ENCODE data around the gene FOXP4.

The FOXP4 gene

DNA sequence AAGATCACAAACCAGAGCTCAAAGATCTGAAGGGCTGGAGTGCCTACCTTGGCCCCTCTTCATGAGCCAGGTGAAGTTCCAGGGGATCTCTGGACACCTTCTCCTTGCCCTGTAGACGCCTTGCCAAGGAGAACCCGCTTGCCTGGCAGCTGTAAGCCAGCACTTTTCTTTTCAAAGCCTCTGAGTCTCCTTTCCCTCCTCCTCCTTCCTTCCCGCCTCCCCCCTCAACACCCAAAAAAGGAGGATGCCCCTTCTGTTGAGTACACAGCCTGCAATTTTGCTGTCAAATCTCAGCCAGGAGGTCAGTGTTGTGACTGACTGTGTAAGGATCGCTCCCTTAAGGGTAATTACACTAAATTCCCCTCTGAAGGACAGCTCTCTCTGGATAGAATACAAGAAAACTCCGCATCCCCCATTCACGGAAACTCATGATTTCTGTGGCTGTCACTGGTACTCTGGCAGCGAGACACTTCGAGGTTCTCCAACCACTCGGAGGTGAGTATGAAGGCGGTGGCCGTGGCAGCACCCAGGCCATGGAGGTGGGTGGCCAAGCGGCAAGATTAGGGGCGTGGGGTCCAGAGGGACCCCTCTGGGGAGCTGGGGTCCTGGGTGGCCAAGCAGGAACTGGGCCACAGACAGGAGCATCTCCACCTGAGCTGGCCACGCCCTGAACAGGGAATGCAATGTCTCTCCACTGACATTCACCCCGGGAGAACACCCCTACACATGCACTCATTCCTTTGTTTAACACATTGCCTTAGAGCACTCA is 23.2 kb upstream of the FOXP4 start:
- DNase-seq: no peak

DNA sequence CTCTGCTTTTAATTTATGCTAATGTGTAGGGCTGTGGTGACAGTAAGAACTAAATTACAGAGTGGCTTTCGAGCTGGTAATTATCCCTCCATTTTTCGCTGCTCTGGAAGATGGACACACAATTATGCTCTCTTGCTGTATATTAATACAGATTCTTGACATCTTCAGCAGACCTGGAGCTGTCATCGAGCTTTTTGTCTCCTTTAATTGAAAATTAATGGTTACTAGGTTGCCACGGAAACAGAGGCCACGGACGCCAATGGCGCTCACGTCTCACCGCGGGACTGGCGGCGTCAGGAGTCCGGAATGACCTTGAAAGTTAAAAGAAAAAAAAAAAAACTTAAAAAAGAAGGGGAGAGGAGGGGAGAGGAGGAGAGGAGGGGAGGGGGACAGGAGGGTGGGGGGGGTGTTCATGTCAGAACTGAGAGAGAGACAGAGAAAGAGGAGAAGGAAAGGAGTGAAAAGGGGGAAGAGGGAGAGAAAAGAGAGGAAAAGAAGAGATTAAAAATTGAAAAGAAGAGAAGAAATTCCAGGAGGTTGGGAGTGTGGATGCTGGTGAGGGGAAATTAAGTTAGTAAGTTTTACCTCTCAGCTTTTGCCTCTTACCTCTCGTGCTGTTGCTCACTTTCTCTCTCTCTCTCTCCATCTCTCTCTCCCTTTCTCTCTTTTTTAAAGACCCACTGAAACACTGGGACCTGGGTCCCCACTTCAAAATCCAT is 22.1 kb upstream of the FOXP4 start:
- DNase-seq: no peak

DNA sequence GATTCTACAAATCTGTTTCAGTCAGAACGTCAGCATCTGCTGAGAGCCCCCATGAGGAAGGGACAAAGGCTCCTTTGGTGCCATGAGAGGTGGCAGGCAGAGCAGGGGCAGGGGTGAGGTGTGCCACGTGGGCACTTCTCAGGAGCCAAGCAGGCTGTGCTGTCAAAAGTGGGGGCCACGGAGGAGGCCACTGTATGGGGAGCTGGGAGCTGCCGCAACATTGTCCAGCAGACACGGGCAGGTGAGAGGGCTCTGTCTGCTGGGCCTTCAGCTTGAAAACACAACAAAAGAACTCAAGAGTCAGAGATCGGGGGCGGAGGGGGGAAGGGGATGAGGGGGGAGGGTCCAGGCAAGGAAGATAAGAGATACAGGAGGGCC is 21.6 kb upstream of the FOXP4 start:
- DNase-seq: no peak

DNA sequence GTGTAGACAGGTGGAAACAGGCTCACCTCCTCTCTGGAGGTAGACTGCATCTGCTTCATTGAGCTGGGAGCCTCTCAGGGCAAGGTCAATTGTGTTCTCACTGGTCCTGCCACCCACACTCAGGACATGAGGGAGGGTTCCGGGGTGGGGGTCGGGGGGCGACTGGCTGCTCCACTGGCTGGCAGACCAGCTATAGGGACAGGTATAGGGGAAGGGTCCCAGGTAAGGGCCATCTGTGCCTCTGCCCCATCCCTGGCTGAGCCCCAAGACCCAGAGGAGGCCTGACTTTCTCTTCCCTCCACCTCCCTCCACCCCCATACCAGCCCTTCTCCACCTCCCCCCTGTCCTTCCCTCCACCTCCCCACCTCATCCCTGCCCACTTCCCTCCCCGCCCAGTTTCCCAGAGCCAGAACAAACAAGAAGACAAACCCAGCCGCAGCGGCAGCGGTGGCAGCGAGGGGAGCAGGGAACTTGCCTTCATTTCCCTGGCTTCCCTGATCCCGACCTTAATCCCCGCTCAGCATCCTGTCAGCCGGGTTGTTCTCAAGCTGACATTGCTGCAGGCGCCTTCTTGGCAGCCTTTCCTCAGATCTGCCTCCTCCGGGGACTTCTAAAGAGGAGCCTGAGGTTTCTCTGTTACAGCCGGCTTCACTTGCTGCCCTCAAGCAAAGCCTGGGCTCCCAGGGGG is 18.3 kb upstream of the FOXP4 start:
- DNase-seq: no peak

DNA sequence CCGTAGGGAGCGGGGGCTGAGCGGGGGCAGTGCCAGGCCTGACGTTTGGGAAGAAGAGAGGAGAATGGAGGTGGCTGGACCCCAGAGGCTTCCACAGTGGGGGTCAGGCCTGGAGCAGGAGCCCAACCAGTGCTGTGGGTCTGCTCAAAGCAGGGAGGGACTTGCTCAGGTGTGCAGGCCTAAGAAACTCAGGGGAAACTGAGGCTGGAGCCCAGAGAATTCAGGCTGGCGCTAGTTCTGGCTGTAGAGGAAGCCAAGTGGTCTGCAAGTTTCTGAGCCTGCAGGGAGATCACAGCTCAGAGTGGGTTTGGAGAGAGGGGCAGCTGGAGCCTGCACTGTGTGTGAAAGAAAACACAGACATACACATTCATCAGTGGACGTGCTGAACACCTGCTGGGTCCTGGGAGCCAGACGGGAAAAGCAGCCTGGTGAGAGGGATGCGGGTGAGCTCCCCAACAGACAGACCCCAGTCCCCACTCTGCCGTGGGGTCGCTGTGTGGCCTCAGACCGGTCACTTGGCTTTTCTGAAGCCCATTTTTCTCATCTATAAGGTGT is 17.7 kb upstream of the FOXP4 start:
- no peak for DNase-seq

DNA sequence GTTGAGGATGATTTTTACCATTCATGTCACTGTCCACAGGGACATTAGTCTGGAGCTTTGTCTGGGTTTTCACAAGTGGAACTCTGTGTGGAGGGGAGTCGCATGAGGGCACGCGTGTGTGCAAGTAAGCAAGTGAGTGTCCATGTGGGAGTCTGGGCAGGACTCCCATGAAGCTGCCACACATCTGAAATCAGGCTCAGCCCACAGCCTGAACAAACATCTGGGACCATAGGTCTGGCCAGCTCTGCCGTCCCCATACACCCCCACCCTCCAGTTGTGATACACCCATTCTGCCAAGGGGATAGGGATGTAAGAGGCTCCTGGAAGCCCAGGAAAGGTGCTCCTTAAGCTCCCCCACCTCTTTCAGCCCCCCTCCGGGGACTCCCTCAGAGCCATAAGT is 17.1 kb upstream of the FOXP4 start:
- DNase-seq: no peak

DNA sequence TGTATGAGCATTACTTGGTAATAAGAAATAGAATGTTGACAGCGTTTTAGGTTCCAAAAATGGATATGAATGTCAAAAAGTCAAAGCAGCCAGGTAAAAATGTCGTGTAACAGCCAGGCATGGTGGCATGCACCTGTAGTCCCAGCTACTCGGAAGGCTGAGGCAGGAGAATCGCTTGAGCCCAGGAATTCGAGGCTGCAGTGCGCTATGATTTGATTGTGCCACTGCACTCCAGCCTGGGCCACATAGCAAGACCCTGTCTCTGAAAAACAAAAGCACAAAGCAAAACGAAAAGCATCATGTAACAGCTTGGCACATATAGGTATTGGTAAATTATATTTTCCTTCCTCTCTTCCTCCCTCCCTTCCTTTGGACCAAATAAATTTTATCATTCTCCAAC is 16.2 kb upstream of the FOXP4 start:
- DNase-seq: no peak

DNA sequence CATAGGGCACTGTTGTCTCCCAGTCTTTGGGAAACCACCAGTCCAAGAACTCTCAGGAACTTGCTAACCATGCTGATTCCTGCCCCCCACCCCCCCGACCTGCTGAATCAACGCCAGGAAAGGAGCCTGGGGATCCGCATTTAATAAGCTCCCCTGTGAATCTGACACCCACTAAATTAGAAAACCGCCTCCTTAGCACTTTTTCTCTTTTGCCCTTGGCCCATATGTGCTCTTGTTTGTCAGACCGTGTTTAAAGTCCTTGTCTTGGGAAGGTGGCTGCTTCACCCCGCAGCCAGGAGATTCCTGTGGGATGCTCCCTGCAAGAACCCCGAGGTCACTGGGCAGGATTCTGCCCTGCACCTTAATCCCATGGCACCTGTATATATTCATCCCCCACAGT is 15.7 kb upstream of the FOXP4 start:
- no peak for DNase-seq

DNA sequence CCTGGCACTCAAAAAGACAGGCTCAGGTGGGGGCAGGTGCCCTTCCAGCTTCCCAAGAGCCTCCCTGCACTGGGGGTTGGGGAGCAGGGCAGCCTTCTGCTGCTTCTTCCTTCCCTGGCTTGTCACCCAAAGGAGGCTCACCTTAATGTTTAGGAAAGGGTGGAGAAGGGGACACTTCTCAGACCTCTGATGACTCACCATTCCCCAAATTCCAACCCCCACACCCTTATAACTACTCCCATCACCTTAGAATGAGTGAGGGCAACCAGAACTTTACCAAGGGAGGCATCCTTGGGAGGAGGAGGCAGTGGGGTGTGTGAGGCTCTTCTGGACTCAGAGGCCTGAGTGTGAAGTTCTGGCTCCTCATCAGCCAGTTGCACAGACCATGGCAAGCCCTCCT is 15.2 kb upstream of the FOXP4 start:
- no peak for DNase-seq

DNA sequence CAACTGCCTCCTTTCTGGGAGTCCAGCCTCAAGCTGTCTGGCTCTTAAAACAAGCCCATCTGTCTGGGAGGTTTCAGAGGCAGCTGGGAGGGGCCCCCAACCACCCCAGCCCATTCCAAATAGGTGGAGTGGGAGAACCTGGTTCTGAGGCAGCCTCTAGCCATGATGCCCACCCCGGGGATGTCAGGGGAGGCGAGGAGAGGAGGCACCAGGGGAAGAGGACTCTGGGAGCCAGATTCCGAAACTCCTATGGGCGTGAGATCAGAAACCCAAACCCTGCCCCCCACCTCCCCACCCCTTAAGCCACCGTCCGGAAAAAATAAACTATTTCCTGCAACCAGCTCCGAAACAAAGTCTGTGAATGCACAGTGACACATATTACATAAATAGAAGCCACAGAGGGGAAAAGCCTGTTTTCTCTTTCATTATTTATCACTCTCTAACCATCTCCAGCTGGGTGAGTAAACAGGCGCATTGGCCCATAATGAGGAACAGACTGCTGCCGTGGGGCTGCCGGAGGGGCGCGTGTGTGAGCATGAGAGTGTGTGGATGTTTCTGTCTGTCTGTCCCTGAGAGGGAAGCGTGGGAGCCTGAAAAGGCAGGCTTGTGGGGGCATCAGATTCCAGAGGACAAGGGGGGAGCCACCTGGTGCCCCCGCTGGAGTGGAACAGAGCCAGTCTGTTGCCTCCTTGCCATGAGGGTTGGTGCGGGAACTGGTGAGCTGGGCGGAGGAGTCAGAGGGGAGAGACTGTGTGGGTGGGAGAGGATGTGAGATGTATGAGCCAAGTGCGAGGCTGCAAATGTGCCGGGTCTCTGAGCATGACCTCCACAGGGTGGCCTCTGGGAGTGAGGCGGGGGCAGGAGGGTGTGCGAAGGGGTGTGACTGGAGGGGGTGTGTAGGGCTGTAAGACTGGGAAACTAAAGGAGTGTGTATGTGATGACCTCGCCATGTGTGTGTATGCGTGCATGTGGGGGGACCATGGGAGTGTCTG is 14.3 kb upstream of the FOXP4 start:
- DNase-seq: no peak

DNA sequence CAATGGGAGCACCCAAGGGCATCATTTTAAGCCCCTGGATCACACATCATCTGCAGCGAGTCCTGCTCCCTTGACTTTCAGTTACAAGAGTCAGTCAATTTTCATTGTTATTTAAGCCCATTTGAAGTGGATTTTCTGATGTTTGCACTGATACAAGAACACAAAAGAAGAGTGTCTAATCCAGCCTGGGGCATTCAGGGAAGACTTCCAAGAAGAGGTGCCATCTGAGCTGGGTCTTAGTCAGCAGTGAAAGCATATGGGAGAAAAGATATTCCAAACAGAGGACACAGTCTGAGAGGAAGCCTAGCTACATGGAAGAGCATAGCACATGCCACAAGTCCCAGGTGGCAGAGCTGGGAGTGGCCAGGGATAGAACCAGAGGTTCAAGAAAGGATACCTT is 10.4 kb upstream of the FOXP4 start:
- DNase-seq: no peak

DNA sequence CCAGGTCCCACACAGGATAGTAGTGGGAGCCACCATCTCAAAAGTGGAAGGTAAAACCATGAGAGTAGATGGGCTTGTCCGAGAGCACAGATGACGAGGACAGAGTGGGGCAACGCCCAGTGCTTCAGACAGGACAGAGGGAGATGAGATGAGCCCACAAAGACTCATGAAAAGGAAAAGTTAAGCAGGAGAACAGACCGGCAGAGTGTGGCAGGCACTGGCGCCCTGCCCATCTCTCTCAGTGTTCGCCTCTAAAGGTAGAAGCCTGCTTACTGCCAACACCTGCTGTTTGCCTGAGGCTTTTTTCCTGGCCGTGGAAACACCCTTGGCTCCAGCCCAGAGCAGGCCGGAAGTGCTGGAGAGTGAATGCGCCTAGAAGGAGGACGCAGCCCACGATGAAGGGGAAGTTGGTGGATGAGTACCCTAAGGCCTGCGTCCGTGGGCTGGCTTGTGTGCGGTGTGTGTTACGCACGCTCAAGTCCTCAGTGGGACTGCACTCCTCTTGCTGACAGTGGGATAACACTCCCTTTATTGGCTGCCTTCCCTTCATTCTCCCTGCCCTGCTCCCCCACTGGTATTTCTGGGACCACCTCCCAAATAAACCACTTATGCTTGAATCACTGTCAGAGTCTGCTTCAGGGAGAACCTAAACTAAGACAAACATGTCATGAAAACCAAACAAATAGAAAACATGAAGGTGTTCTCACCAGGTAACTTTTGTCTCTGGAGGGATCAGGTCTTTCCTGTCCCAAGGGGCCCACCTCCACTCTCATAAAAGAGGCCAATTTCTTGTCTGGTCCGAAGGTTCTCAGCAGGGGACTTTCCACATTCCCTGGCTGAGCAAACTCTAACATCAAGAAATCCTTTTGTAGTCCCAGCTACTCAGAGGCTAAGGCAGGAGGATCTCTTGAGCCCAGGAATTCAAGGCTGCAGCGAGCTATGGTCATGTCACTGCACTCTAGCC is 9.1 kb upstream of the FOXP4 start:
- no peak for DNase-seq

DNA sequence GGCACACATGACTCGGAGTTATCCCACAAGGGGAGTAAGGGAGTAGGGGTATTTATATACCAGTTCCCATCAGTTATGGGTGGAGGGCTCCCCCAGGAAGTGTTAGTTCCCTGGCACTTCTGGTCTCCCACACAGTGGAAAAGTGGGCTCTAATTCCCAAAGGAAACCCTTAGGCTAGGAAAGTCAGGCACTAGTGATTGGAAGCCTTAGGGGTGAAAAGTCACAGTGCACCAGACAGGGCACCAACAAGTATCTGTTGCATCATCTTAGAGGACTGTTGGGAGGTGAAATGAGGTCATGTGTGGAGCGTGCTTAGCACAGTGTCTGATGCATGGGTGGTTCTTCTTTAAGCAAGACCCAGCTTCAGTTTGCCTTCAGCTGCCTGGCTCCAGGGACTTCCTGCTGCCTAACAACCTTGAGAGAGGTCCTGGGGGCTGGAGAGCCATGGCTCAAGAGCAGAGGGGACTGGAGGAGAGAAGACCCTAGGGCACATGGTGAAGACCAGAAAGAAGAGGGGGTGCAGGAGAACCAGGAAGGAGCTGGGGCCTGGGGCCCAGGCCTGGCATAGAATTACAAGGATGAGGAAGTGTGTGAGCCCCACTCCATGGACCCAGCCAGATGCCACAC is 7.5 kb upstream of the FOXP4 start:
- DNase-seq: no peak

DNA sequence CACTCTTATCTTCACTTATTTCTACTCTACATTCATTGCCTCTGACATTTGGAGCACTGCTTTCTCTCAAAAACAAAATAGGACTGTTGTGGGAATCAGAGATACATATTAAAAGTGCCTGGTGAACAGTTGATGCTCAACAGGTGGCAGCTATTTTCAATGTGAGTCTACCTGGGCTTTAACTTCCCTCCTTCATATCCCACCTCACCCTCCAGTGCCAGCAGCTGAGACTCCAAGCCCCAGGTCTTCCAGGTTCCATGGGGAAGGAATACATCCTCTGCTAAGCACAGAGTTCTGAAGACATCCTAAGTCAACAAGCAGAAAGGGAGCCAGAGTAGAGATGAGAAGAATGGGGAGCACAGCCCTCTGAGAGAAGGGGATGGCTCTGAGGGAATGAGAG is 7.0 kb upstream of the FOXP4 start:
- DNase-seq: no peak

DNA sequence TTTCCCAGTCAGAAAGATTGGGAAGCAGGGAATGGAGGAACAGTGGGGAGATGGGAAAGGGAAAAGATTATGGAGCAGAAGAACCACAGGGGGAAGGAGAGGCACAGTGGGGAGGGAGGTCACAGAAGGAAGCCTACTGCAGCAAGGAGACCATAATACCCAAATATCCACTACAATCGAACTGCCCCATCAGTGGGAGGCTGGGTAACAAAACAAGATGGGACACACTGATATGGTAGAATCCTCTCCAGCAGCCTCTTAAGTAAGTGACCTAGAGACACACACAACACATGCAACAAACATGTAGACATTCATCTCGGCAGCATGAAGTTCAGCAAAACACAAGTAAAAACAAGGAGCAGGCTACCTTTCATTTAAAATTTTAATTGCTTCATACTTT is 4.8 kb upstream of the FOXP4 start:
- DNase-seq: no peak

DNA sequence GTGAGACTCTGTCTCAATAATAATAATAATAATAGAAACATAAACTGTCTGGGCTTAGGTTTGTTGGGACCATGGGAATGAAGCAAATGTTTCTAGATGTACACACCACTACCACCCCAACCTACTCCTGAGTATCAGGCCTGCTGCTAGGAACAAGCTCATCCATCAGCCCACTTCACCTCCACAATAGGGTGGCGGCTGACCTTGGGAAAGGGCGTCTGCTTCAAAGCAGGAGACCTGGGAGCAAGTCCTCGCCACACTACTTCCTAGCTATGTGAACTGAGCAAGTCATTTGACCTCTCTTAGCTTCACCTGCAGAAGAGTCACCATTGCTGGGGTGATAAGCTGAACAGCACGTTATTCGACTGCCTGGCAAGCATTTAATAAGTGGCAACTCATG is 3.1 kb upstream of the FOXP4 start:
- no peak for DNase-seq

DNA sequence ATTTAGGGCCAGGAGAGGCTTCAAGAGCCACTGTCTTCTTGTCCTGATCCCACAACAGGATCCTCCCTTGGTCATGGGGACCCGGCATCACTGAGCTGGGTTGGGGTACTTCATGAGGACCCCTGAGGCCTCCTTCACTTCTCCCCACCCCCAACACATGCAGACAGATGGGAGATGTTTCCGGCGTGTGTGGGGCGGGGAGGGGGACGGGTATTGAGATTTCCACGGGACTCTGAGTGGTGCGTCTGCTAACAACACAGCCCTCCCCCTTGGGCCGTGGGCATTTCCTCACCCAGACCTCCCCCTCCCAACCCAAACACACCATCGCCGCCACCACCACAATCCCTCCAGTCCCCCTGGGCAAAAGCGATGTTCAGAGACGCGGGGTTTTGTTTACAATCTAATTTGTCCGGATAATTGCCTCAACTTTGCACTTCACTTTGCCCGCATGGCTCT is 906 bp upstream of the FOXP4 start:
- no peak for DNase-seq

DNA sequence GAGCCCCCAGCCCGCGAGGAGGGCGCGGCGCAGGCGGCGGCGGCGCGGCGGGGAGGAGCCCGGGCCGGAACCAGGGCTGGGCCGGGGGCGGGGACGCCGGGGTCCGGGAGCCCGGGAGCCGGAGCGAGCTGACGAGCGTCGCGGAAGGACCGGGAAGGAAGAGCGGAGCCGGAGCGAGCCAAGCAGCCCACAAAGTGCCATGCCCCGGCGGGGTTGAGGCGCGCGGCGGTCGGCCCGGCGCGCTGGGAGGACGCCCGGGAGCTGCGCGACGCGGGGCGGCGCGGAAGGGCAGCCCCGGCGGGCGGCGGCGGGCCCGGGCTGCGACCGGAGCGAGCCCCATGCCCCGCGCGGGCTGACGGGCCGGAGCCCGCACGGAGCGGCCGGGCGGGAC is 289 bp downstream of the FOXP4 start:
- no peak for DNase-seq

DNA sequence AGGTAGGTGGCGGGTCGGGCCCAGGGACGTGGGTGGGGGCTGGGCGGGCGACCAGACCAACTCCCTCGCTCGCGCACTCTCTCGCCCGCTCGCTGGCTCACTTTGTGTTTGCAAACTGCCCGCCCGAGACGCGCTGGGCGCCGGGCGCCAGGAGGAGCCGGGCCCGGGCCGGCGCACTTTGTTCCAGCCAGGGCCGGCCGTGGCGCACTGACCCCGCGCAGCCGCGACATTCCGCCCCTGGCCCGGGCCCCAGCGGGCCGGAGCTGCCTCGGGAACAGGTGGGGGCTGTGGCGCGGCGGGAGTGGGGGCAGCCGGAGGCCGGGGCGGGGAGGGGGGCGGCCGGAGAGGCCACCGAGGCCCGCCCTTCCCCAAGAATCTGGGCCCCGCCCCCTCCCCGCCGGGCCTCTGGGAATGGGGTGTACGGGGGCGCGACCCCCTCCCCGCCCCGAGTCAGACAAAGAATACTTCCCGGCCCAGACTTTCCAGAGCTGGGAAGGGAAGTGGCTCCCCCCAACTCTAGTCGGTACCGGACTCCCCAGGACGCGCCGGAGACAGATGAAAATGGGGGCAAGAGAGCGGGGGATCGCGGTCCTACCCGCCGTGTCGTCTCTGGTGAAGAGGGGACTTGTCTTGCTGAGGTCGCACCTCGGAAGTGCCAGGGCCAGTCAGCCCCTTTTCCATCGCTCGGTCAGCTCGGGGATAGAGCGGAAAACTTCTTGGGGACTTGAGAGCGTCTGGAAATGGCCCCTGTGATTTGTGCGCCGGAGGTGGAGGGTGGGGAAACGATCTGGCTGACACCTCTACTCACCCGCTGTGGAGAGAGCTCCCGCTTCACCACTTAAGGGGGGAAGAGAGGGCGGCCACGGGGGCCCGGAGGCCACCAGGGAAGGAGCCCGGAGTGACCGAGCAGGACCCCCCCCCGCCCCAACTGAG is 951 bp downstream of the FOXP4 start:
- peak; percentile 51 for DNase-seq

DNA sequence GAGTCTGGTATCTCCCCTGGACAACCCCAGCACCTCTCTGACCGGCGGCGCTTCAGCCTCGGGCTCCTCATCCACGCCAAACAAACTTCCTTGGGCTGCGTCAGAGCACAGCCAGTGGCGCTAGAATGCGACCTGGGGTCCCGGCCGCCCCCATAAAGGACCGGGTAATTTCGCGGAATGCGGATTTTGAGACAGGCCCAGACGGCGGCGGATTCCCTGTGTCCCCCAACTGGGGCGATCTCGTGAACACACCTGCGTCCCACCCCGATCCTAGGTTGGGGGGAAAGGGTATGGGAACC is 1.6 kb downstream of the FOXP4 start:
- no peak for DNase-seq

All from 8988T (cell line).